AML-193 (cell line): ENCODE data around the gene CPB1.
"Not testable (repeated sequence)": the region's sequence is repeated elsewhere in the genome, so short reads cannot be mapped to it uniquely, and the experiment has no call there.

Experiments used
- DNase-seq, 2 experiments: peaks; one replicate each; lab custom pipeline; 2025; lab: John Stamatoyannopoulos, UW

CPB1 gene

DNA sequence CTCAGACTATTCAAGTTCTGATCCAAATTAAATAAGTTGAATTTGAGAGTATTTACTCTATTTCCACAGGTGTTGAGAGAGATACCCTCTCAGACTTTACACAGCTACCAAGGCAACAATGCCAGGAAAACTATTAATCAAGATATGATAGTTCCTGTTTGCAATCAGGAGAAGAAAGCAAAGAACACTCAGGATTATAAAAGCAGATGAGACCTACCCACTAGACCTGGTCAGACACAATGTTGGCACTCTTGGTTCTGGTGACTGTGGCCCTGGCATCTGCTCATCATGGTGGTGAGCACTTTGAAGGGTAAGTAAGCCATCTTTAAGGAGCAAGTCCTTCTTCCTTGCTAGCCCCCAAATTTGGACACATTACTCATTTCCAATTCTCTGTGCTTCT lies at the start of gene CPB1:
CPB1 (plus strand) TSS at position 227 of the 400 bp plus-strand sequence; CDS start at position 240, 13 bp downstream.
- DNase-seq = no peak

DNA sequence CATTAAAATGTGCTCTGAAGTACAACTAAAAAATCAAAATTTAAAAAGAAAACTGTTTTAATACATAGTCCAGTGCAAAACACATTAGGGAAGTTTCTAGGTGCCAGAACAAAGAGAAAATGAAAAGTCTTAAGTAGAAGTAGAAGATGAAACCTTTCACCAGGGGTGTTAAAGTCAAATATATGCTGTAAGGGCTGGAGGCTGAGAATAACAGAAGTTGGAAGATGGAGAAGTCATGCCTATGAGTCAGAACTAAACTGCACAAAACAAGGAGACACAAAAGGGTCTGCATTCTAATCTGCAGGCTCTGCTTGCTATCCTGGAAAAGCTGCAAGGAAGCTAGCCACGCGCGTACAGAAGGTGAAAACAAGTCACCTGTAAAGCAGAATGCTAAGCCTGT lies 48.7 kb upstream of the CPB1 start:
- DNase-seq = peak; percentile 24 to 57

DNA sequence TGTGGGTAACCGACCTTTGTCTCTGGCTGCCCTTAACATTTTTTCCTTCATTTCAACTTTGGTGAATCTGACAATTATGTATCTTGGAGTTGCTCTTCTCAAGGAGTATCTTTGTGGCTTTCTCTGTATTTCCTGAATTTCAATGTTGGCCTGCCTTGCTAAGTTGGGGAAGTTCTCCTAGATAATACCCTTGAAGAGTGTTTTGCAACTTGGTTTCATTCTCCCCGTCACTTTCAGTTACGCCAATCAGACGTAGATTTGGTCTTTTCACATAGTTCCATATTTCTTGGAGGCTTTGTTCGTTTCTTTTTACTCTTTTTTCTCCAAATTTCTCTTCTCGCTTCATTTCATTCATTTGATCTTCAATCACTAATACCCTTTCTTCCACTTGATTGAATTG lies 42.6 kb upstream of the CPB1 start:
- DNase-seq = peak; percentile 59 to 71

DNA sequence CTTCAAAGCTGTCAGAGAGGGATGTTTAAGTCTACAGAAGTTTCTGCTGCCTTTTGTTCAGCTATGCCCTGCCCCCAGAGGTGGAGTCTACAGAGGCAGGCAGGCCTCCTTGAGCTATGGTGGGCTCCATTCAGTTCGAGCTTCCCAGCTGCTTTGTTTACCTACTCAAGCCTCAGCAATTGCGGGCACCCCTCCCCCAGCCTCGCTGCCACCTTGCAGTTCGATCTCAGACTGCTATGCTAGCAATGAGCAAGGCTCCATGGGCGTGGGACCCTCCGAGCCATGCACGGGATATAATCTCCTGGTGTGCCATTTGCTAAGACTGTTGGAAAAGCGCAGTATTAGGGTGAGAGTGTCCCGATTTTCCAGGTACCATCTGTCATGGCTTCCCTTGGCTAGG lies 41.5 kb upstream of the CPB1 start:
- DNase-seq = not testable (repeated sequence)

DNA sequence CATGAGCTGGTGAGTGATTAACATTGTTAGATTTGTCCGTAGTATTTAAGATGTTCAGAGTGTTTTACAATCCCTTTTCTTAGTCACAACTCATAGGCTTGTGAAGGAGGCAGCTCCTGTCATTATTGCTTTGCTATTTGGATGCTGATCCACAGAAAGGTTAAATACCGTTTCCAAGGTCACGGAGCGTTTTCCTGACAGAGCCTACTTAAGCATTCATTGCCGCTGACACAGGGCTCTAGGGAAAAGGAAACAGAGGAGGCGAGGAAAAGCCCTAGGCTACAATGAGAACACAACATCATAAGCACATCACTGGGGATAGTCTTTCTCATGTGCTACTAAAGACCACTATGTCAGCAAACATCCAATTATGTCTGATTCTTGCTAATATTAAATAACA lies 38.5 kb upstream of the CPB1 start:
- no peak for DNase-seq

DNA sequence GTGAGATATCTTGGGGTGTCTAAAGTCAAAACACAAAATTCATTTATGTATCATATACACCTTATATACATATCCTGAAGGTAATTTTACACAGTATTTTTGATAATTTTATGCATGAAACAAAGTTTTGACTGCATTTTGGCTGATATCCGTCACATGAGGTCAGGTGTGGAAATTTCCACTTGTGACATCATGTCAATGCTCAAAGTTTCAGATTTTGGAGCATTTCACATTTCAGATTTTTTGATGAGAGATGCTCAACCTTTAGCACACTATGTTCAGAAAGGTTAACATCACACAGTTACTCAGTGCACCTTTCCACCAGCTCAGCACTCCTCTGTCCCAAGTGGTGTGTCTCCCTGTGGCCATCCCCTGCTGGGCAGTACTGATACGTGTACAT lies 37.7 kb upstream of the CPB1 start:
- no peak for DNase-seq

DNA sequence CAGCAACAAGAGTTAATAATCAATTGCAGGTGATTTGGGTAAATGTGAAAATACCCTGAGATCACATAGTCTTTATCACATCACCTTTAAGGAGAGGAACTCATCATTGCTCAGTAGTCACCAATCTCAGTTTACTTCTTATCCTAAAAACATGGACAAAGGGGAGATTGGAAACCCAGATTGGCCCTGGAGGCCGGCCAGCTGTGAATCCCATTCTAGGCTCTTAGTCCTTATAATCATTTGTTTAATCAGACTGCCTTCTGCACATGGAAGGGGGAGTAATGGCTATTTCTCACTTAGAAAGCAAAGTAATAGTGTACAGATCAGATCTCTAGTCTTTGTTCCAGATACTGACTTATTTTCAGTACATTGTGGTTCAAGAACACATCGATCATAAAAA lies 37.2 kb upstream of the CPB1 start:
- no peak for DNase-seq

DNA sequence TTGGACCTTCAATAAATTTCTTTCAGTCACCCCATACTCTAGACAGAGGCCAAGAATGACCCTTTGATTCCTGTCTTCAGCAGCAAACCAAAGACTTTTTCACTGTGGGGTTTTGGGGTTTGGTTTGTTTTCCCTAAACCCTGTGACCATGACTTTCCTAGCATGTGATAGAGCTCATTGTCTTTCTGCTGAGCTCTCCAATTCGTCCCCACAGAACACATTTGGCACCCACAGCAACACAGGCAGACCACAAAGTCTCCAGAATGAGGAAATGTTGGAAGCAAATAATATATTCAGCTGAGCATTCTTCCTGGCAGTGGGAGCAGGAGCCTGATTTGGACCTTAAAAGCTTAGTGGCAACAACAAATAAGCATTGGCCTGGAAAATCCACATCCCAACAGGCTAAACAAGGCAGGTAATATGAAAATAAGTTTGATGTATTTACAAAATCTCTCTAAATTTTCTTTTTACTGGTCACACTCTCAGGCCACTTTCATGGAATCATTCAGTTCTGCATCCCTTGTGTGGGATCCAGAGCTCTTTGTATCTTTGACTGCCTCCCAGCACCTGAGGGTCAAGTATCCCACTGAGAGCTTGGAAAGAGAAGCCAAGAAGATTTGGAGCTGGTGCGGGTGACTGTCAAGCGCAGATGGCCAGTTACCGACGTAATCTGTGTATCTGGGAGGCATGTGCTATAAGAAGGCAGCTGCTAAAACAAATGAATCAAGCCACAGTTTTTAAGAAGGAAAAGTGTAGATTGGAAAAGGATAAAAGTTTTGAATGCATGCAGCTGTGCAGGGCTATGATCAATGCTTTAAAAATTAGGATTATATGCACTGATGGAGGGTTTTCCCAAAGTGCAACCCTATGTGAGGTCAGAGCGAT lies 36.5 kb upstream of the CPB1 start:
- DNase-seq = peak in 1 of 2 experiments; percentile 22

DNA sequence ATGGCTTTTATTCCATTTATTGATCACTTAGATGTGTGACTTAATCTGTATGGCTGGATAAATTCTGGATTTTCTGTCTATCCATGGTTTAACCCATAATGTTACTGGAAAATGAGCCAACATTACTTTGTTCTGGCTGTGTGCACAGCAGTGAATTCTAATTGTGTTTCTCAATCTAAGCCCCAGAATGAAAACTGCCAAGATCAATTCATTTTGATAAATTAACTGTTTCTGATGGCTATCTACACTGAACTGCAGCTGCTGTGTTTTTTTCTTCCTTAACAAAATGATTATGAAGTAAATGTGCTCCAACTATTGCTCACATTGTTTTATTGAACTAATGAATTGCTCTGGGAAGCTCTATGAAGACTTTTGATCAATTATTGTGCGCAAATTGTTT lies 35.7 kb upstream of the CPB1 start:
- DNase-seq = no peak

DNA sequence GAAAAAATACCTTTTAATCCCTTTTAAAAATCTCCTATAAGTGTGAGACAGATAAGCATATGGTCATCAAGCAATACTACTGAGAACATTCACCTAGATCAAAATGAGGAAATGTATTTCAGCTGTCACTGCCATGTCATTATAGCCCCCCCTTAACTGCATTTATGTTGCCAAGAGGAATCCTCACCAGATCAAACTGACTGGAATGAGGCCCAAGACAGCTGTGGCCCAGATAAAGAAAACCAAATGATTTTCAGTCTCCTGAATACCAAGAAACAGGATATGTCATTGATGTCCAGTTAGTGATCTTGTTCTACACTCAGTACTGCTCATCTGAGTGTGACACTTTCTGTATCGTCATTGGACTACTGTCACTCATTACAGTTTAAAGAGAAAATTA lies 35.1 kb upstream of the CPB1 start:
- DNase-seq = no peak

DNA sequence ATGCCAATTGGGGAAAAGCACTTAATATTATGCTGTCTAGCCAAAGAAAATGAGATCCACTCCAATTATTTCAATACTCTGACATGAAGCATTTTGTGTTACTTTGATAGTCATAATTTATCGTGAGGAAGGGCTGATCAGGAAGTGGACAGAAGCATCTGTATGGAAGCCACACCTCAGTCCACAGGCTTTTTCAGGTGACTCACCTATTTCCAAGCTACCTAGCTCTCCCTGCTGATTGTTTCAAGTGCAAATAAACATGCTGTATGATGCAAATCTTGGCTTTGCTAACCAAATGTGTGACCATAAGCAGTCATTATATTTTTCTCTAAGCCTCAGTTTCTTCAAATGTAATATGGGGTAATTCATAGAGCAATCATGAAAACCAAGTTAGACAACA lies 30.8 kb upstream of the CPB1 start:
- DNase-seq = no peak

DNA sequence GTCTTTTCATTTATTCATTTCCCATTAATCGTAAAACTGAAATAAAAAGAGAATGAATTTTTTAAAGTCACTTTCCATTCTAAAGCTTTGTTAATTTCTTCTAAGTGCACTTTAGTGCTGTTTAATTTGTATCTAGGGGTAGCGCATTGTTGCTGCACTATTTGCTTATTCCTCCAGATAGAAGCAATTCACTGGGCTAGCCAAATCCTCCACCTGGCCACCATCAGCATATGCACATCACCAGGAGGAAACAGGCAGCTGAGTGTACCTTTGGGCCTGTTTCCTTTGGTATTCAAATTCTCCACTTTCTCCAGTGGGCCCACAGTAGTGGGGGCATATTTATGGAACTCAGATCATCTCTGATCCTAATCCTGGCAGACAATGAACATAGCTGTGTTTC lies 29.8 kb upstream of the CPB1 start:
- no peak for DNase-seq

DNA sequence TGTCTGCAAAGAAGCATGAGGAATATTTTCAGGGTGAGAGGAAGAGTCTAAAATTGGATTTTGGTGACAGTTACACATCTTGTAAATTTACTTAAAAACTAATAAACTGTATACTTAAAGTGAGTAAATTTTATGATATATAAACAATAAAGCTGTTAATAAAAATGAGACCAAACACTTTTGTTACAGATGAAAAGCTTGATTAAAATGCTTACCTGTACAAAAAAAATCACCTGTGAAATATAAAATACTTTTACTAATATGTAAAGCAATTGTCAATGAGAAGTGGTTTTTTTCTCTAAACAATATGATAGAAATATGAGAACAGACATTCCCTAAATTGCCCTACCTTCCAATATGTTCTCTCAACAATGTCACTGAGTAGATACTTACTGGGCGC lies 27.2 kb upstream of the CPB1 start:
- DNase-seq = no peak

DNA sequence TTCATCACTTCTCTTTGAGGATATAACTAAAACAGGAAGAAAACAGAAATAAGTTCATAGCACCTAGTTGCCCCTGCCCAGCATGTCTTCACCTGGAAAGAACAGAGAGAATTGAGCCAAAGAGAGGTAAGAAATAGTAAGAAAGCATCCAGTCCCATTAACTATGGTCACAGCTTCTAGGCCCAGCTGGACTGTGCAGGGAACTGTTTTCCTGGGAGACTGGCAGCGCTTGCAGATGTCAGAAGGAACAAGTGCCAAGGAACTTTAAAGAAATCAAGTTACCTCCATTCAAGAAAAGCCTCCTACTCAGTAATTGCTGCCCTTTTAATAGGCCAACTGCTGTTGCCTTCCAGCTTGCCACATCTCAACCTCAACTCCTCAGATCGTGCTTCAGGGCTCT lies 17.8 kb upstream of the CPB1 start:
- DNase-seq = no peak

DNA sequence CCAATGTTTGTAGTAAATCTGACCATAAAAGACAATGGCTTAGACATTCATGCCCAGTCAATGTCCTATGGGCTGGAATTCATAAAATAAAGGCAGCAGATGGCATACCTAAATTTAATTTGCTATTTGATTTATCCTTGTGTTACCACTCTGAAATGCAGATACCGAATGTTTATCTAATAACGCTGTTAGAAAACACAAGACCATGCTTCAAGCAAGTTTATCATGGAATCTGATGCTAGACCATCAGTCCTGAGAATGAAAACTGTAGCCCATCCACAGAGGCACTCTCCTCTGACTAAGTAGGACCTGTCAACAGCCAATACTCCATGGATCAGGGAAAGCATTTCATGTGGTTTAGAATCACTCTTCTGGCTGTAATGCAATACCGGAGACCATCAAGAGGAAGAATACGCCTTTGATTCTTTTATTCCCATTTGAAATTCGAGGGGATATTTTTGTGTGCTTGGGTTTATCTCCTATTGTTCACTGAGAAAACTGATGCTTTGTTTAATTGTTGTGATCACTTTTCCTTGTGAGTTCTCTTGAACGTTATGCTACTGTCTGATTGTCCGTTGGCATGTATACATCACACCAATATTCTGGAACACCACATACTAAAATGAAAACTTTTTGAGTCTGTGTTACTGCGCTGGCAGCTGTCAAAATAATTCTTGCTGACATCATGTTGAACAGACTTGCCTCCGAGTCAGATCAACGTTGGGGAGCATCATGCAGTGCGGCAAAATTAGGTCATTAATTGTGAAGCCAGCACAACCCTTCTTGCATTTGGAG lies 12.1 kb upstream of the CPB1 start:
- no peak for DNase-seq

DNA sequence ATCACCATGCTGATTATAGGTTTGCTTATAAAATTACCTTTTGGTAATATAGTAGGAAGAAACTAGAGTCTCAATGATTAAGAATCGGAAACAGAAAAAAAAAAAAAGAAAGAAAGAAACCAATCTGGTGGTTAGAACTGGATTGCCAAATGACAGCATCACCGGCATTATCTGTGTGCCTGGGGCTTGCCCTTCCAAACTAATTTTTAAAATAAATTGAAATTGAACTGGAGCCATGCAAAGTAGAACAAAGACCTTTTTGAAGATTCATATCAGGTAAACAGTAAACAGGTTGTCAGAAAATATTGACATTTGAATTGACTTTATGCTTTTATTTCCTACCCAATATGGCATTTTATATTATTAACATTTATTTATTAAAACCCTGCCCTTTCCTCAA lies 11.2 kb upstream of the CPB1 start:
- no peak for DNase-seq

DNA sequence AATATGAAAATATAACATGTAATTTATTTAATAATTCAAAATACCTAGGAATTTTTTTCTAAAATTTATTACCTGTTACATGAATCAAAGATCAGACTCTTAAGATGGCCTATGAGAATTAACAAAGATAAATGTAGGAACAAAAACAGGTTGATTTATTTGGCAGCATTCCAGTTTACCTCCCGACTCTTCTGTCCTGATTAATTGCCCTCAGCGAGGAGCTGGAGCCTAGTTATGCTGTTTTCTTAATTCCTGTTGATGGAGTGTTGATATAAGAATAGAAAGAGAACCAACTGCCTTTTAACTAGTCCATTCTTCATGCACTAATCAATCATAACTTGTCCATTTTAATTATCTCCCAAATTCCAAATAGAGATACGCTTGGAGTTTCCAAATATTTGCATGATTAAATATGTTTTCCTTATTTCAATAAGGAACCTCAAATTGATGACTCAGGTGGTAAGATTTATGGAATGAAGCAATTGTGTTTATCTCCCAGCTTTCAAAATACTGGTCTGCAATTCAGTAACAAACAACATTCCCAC lies 10.6 kb upstream of the CPB1 start:
- DNase-seq = no peak

DNA sequence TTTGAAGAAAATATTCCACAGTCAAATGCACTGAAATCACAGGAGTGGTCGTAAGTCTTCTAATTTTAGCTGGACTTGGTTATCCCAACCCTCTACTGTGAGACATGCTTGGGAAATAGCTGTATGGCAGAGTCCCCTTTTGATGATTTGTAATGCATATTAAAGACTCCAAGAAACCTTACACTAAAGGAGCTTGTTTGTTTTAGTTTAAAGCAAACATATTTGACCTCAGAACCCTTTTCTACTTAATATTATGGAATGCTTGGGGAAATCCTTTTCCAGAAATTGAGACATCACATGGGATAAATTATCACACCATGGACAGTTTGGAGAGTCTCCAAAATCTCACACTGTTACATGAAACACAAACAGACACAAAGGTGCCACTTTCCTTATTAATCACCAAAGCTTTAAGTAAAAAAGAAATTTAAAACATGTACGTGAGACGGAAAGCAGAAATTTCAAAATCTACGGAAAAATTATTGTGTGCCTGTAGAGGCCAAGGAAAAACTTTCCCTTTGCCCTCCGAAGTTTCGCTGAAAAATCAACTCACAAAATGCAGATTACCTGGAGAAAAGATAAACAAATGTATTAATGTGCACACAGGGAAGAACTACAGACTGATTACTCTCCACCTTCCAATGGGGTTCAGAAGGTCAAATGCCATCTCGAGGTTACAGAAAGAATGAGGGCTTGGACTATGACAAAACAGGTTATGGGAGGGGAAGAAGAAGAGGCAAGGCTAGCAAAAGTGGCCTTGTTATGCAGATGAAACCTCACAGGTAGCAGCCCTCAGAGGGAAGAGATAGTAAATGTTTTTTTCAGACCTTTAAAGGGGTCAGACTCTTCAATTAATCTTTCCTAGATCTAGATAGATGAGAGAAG lies 7.0 kb upstream of the CPB1 start:
- no peak for DNase-seq

DNA sequence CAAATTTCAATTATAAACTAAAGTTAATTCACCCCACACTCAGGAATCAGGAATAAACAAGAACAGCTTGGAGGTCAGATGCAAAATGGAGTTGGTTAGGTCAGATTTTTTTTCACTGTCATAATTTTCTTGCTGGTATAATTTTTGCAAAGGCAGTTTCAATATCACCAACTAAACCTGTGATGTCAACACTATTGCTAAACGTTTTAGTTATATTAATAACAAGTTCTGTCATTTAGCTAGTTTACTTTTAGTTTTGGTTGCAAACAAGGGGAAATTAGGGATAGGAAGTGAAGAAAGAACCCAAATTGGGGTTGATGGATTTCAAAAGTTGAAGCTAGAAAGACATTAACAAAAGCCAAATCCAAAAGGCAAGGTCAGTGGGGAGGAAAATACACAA lies 4.6 kb upstream of the CPB1 start:
- DNase-seq = no peak

DNA sequence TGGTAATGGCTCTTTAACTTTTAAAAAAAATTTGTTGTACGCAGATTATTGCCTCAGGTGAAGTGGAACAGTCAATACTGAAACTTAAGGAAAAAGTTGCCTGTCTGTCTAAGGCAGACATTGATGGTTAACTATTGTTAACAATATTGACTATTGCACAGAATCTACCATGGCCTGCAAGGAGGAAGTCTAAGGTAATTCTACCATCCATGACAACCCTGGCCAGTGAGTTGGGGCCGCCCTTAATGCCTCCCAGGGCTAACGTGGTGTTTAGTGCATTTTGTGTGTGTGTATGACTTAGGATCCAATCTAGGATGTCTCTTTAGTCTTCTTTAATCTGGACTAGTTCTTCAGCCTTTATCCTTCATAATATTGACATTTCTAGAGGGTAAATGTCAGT lies 2.1 kb upstream of the CPB1 start:
- no peak for DNase-seq

DNA sequence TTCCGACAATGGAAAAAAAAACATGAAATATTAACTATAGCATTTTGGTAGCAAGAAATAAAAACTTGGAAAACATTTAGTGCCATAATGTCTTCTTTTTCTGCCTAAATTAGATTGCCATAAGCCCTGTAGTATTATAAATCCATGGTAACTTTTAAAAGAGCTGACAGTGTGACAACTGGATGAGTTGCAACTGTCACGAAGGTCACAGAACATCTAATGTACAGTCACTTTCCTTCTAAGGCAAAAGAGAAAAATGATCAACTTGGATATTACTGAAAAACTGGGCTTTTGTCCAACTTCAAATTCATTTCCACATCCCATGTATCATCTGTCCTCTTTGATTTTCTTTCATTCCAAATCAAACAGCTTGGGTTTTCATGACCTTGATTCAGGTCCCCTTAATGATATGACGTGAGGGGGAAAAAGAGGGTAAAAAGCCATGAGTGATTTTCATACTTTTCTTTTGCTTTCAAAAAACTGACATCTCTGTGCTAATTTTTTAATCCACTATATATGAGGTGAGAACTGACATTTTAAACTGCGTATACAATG lies 602 bp downstream of the CPB1 start:
- no peak for DNase-seq

DNA sequence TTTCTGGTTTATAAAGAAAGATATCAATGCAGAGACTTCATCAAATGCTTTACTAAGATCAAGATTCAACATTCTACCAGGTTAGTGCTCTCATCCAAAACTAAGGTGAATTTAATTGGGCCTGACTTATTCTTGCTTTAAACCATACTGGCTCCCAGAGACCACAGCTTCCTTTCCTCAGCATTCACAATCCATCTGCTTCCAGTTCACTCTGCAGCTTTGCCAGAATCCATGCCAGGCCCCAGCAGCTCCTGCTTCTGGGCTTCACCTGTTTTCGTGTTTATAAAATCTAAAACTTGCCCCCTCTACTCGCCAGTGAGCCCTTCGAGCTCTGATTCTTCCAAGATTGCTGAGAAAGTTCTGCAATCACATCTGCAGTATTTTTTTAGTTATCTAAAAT lies 2.3 kb downstream of the CPB1 start:
- DNase-seq = no peak
